ENCODE data around the gene ADAMTS20.

DNA sequence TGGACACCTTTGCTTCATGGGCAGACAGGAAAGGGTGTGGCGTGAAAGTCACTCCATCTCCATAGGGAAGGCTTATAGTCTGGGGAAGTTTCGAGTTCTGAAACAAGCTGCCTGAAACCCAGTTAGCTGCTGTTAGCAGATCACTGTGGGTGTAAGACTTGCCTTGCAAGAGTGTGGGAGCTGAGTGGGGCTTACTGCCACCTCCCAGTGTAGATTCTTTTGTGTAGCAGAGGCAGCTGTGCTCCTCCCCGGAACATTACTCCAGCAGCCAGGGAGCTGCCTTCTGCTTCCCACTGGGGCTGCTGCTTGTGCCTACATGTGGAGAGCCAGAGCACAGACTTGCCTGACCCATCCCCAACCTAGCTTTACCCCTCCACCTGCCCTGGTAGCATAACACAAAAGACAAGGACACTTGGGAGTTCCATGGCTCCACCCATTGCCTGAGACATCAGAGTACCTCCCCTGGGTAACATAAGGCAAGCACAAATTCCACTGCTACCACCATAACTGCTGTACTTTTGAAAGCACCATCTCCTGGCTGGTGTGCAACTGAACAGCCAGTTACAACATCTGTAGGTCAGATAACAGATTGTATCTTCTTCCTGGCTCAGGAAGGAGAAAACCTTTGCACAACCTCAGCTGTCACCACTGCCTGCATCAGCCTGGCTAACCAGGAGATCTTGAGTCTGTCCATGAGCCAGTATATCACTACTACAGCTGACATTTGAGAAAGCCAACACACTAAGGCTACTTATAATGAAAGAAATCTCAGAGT, 69.5 kb downstream of the ADAMTS20 start:
- TF ChIP-seq, protein P1, sequence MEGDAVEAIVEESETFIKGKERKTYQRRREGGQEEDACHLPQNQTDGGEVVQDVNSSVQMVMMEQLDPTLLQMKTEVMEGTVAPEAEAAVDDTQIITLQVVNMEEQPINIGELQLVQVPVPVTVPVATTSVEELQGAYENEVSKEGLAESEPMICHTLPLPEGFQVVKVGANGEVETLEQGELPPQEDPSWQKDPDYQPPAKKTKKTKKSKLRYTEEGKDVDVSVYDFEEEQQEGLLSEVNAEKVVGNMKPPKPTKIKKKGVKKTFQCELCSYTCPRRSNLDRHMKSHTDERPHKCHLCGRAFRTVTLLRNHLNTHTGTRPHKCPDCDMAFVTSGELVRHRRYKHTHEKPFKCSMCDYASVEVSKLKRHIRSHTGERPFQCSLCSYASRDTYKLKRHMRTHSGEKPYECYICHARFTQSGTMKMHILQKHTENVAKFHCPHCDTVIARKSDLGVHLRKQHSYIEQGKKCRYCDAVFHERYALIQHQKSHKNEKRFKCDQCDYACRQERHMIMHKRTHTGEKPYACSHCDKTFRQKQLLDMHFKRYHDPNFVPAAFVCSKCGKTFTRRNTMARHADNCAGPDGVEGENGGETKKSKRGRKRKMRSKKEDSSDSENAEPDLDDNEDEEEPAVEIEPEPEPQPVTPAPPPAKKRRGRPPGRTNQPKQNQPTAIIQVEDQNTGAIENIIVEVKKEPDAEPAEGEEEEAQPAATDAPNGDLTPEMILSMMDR (conservative IDR thresholded peaks at IDR 0.05; ENCODE audit: low read depth, low read length), result no peak
- TF ChIP-seq EZH2 (IDR thresholded peaks at IDR 0.05; ENCODE audit: borderline replicate concordance, low read depth, low read length, poor library complexity, severe bottlenecking), result no peak

Measured in A673 (cell line).